Pancreas (tissue), 10 donors: ENCODE measurements around the gene DSG2. TPM values are rescaled to one million over a fixed set of nuclear protein-coding genes. Genes with fewer than 3 reads are reported as not detected.

Experiments used
- ATAC-seq, 4 donors: fragments of 200-7000 bp; cut with Tn5 transposase; one replicate each; pipeline versions ENCODE4 v1.8.0 to v1.9.1; 2020; ENCODE audit warnings: mild to moderate bottlenecking in 4 of 4, moderate library complexity in 4 of 4
- DNase-seq, 6 donors: peaks; one replicate each; pipeline ENCODE4 v3.0.0-alpha.2; 2020
- FAIRE-seq: peaks from 2 replicates; lab custom pipeline; 2012; peaks lifted over from hg19 to GRCh38; lab: Jason Lieb, UNC
- H3K27ac ChIP-seq, 4 donors: fragments of 200-600 bp; sonication (generic); 1 replicate in 3 of 4; 2 replicates in 1 of 4; pipeline versions ENCODE4 v1.5.0 to v1.8.0; 2020
- H3K27me3 ChIP-seq, 4 donors: fragments of 200-600 bp; one replicate each; pipeline ENCODE4 v1.8.0; 2021
- H3K36me3 ChIP-seq, 3 donors: fragments of 200-600 bp; sonication (generic) in 1 of 3; one replicate each; pipeline versions ENCODE4 v1.5.0 to v1.8.0; 2020 to 2021
- H3K4me1 ChIP-seq, 3 donors: fragments of 200-600 bp; one replicate each; pipeline ENCODE4 v1.8.0; 2021
- H3K4me3 ChIP-seq, 4 donors: fragments of 200-600 bp; sonication (generic) in 2 of 4; one replicate each; pipeline versions ENCODE4 v1.5.0 to v1.8.0; 2020 to 2021
- H3K9me3 ChIP-seq, 4 donors: fragments of 200-600 bp; one replicate each; pipeline ENCODE4 v1.8.0; 2021
- CTCF ChIP-seq, 4 donors: fragments of 200-600 bp; sonication (generic) in 3 of 4; IDR thresholded peaks; one replicate each; pipeline versions ENCODE4 v1.5.0 to v1.8.0; 2021; ENCODE audit warnings: antibody characterized with exemption in 4 of 4
- WGBS, 2 donors: extraction: QIAGEN DNeasy Blood & Tissue Kit; methylation state at CpG; one replicate each; pipeline ENCODE4 v1.1.7; 2013; 5-methylcytosine and 5-hydroxymethylcytosine counted together
- intact Hi-C, 3 donors: fragments of 100-400 bp; cut with DNase I; formaldehyde crosslinking; loops; one replicate each; pipeline versions ENCODE4 v1.11.1 to v1.14.2; 2022
- polyA plus RNA-seq, 2 donors: library from polyadenylated mRNA; stranded (reverse); fragments of 200-250 nt; gene quantifications; one replicate each; pipeline ENCODE4 v1.2.3, GENCODE V29; 2013
- total RNA-seq, 6 donors: library from RNA; stranded (reverse); fragmentation: NEBNext Ultra II Directional in 4 of 6; extraction: Animal tissue kit (Norgen Biotek cat#: 25700) in 4 of 6; gene quantifications; one replicate each; pipeline versions ENCODE4 v1.2.1 to v1.2.4, GENCODE V29; 2021 to 2023
- donor health status: healthy with polysubstance abuse.
- donor health status: DM: no; HTN: no; CAD: no; lungs with moderate emphysema.
- donor health status: DM: no; HTN: no; CAD: no.
- donor health status: control.
- donor health status: control.
- donor health status: Bipolar disorder and iron deficiency.
- donor health status: DM: yes; HTN: yes; CAD: no.
- donor health status: DM: no; HTN: no; CAD: no.
- donor health status: DM: no; HTN: no; CAD: no.
- donor health status: DM: yes; HTN: yes; CAD: no.

Gene DSG2
- total and polyA plus RNA-seq, 8 donors = 7.6 to 62.1 (median 24.9) TPM

- Histone ChIP-seq H3K4me1 (no peaks in the 10 kb centered on the region), H3K36me3 (no peaks in the 10 kb centered on the region), H3K27ac (no peak overlapping the region), H3K4me3 (no peak overlapping the region), H3K27me3 (no peaks in the 10 kb centered on the region), H3K9me3 (no peaks in the 10 kb centered on the region)
- intact Hi-C loops = no loop called here
- FAIRE-seq (no peak), ATAC-seq (peak in 1 of 4 donors; percentile 53), DNase-seq (no peak)
- TF ChIP-seq CTCF (IDR thresholded peaks at IDR 0.05) = no peak
- 88 to 89% methylated on average over 9 of the region's 9 CpGs for WGBS, 2 donors
Measured at GRCh38 chr18:31487246-31488015, 10.5 kb upstream of the DSG2 start.

GRCh38 chr18:31489311-31489710 lies 8.7 kb upstream of the DSG2 start:
- intact Hi-C loops = no loop called here
- H3K4me1 ChIP-seq = no peaks in the 10 kb centered on the region
- no peak overlapping the region for H3K27ac ChIP-seq
- H3K4me3 ChIP-seq = no peak overlapping the region
- FAIRE-seq = no peak
- no peak for ATAC-seq
- H3K9me3 ChIP-seq = no peaks in the 10 kb centered on the region
- DNase-seq = no peak
- WGBS, 2 donors = 96 to 97% methylated on average over 1 of the region's 1 CpG
- no peaks in the 10 kb centered on the region for H3K36me3 ChIP-seq
- no peaks in the 10 kb centered on the region for H3K27me3 ChIP-seq
- no peak for TF ChIP-seq CTCF (IDR thresholded peaks at IDR 0.05)

GRCh38 chr18:31490387-31490786 lies 7.6 kb upstream of the DSG2 start:
- intact Hi-C loops = no loop called here
- ATAC-seq (peak in 3 of 4 donors; percentile 44 to 84 (median 73)), FAIRE-seq (no peak)

GRCh38 chr18:31490833-31491232 lies 7.1 kb upstream of the DSG2 start:
- no peak overlapping the region for H3K27ac ChIP-seq
- ATAC-seq (peak in 3 of 4 donors; percentile 22 to 72 (median 33)), DNase-seq (no peak), FAIRE-seq (no peak)
- H3K36me3 ChIP-seq = no peaks in the 10 kb centered on the region
- no peaks in the 10 kb centered on the region for H3K27me3 ChIP-seq
- TF ChIP-seq CTCF (IDR thresholded peaks at IDR 0.05) = no peak
- H3K4me3 ChIP-seq = no peak overlapping the region
- intact Hi-C loops = no loop called here
- H3K9me3 ChIP-seq = no peaks in the 10 kb centered on the region
- H3K4me1 ChIP-seq = no peaks in the 10 kb centered on the region

More at GRCh38 chr18:31490387-31490786, 7.6 kb upstream of the DSG2 start:
- WGBS, 2 donors = 81 to 85% methylated on average over 1 of the region's 1 CpG
- Histone ChIP-seq H3K4me1 (no peaks in the 10 kb centered on the region), H3K27me3 (no peaks in the 10 kb centered on the region), H3K36me3 (no peaks in the 10 kb centered on the region), H3K4me3 (no peak overlapping the region), H3K27ac (no peak overlapping the region), H3K9me3 (no peaks in the 10 kb centered on the region)
- no peak for TF ChIP-seq CTCF (IDR thresholded peaks at IDR 0.05)
- DNase-seq = no peak

GRCh38 chr18:31491586-31491985 lies 6.4 kb upstream of the DSG2 start:
- no peak for TF ChIP-seq CTCF (IDR thresholded peaks at IDR 0.05)
- no peak for ATAC-seq
- Histone ChIP-seq H3K9me3 (no peaks in the 10 kb centered on the region), H3K36me3 (no peaks in the 10 kb centered on the region), H3K4me1 (no peaks in the 10 kb centered on the region), H3K4me3 (no peak overlapping the region), H3K27ac (no peak overlapping the region), H3K27me3 (no peaks in the 10 kb centered on the region)
- no peak for FAIRE-seq
- no peak for DNase-seq
- intact Hi-C loops = no loop called here
